WTC11 (cell line): ENCODE results near the gene ACSM3. TPM values are rescaled to one million over a fixed set of nuclear protein-coding genes. Genes with fewer than 3 reads are reported as not detected.

ENCODE experiments used
- ATAC-seq: fragments of 200-7000 bp; cut with Tn5 transposase; 2 replicates; pipeline ENCODE4 v1.10.0; 2021; ENCODE audit warnings: mild to moderate bottlenecking, moderate library complexity
- CTCF ChIA-PET: fragments of 300-600 bp; sonication (Branson Sonifier 250); formaldehyde crosslinking; loops from one replicate; lab custom pipeline; 2021; ENCODE audit warnings: antibody characterized with exemption; lab: Charles Lee
- POLR2A ChIA-PET: fragments of 350-600 bp; sonication (Branson Sonifier 250); formaldehyde crosslinking; loops from one replicate; lab custom pipeline; 2021; ENCODE audit warnings: antibody characterized with exemption; lab: Charles Lee
- DNase-seq: peaks from one replicate; pipeline ENCODE4 v3.0.0; 2021; ENCODE audit warnings: low spot score
- H3K27ac Mint-ChIP-seq: 2 replicates; pipeline ENCODE4 v1.8.0; 2021; ENCODE audit warnings: mixed read lengths
- H3K27me3 Mint-ChIP-seq: 2 replicates; pipeline ENCODE4 v1.8.0; 2021; ENCODE audit warnings: low read depth, mild to moderate bottlenecking, moderate library complexity, mixed read lengths
- H3K36me3 Mint-ChIP-seq: 2 replicates; pipeline ENCODE4 v1.8.0; 2021; ENCODE audit warnings: mixed read lengths
- H3K4me1 Mint-ChIP-seq: 2 replicates; pipeline ENCODE4 v1.8.0; 2022; ENCODE audit warnings: mixed read lengths
- H3K4me3 Mint-ChIP-seq: 2 replicates; pipeline ENCODE4 v1.8.0; 2021; ENCODE audit warnings: mild to moderate bottlenecking, moderate library complexity, mixed read lengths
- H3K9me3 Mint-ChIP-seq: 2 replicates; pipeline ENCODE4 v1.8.0; 2021; ENCODE audit warnings: mixed read lengths
- CREB1 ChIP-seq: sonication (generic); formaldehyde crosslinking; IDR thresholded peaks from 2 replicates; pipeline ENCODE4 v1.8.0; 2023; ENCODE audit warnings: mild to moderate bottlenecking, missing genetic modification reagents
- FOXK1 ChIP-seq: sonication (generic); formaldehyde crosslinking; IDR thresholded peaks from 2 replicates; pipeline ENCODE4 v1.8.0; 2022; ENCODE audit warnings: mild to moderate bottlenecking, moderate library complexity, missing genetic modification reagents
- FOXP1 ChIP-seq: sonication (generic); formaldehyde crosslinking; IDR thresholded peaks from 2 replicates; pipeline ENCODE4 v1.8.0; 2022; ENCODE audit warnings: missing genetic modification reagents, mild to moderate bottlenecking, moderate library complexity, borderline replicate concordance
- FOXP4 ChIP-seq: sonication (generic); formaldehyde crosslinking; IDR thresholded peaks from 2 replicates; pipeline ENCODE4 v1.8.0; 2022; ENCODE audit warnings: mild to moderate bottlenecking, missing genetic modification reagents
- GABPB1 ChIP-seq: sonication (generic); formaldehyde crosslinking; IDR thresholded peaks from 2 replicates; pipeline ENCODE4 v1.8.1; 2023; ENCODE audit warnings: mild to moderate bottlenecking, missing genetic modification reagents
- HMGA2 ChIP-seq: fragments of 250-450 bp; sonication (Bioruptor Pico); IDR thresholded peaks from 2 replicates; pipeline ENCODE4 v1.4.0; 2021; ENCODE audit warnings: mild to moderate bottlenecking, moderate library complexity
- IRF1 ChIP-seq: sonication (generic); formaldehyde crosslinking; IDR thresholded peaks from 2 replicates; pipeline ENCODE4 v1.8.0; 2023; ENCODE audit warnings: missing genetic modification reagents
- NFATC4 ChIP-seq: fragments of 250-450 bp; sonication (Bioruptor Pico); IDR thresholded peaks from 2 replicates; pipeline ENCODE4 v1.9.0; 2021; ENCODE audit warnings: mild to moderate bottlenecking
- NR1H2 ChIP-seq: sonication (generic); formaldehyde crosslinking; IDR thresholded peaks from 2 replicates; pipeline ENCODE4 v1.9.0; 2021; ENCODE audit warnings: mild to moderate bottlenecking, moderate library complexity, missing genetic modification reagents
- NR3C1 ChIP-seq: sonication (generic); formaldehyde crosslinking; conservative IDR thresholded peaks from 2 replicates; pipeline ENCODE4 v1.8.1; 2023; ENCODE audit warnings: low read depth, mild to moderate bottlenecking, missing genetic modification reagents
- PRDM15 ChIP-seq: sonication (generic); formaldehyde crosslinking; IDR thresholded peaks from 2 replicates; pipeline ENCODE4 v1.8.0; 2022; ENCODE audit warnings: missing genetic modification reagents
- PRRX2 ChIP-seq: fragments of 250-450 bp; sonication (Bioruptor Pico); IDR thresholded peaks from 2 replicates; pipeline ENCODE4 v1.8.0; 2021; ENCODE audit warnings: mild to moderate bottlenecking
- SOX15 ChIP-seq: fragments of 250-450 bp; sonication (Bioruptor Pico); IDR thresholded peaks from 2 replicates; pipeline ENCODE4 v1.9.0; 2021; ENCODE audit warnings: mild to moderate bottlenecking
- TCF7 ChIP-seq: sonication (generic); formaldehyde crosslinking; IDR thresholded peaks from 2 replicates; pipeline ENCODE4 v1.8.0; 2022; ENCODE audit warnings: mild to moderate bottlenecking, low read depth, missing genetic modification reagents, moderate library complexity
- ZNF219 ChIP-seq: sonication (generic); formaldehyde crosslinking; IDR thresholded peaks from 2 replicates; pipeline ENCODE4 v1.8.0; 2023; ENCODE audit warnings: missing genetic modification reagents, mild to moderate bottlenecking, borderline replicate concordance
- ZNF532 ChIP-seq: fragments of 250-450 bp; sonication (Bioruptor Pico); IDR thresholded peaks from 2 replicates; pipeline ENCODE4 v1.9.0; 2021; ENCODE audit warnings: mild to moderate bottlenecking, borderline replicate concordance
- total RNA-seq: library from RNA; stranded (reverse); gene quantifications from 3 replicates; pipeline ENCODE4 v1.2.3, GENCODE V29; 2021

ACSM3 gene
- total RNA-seq, 1 experiment from 2014 or later, result 5.0 TPM

GRCh38 chr16:20807862-20808261 is 44.0 kb downstream of the ACSM3 start:
- ATAC-seq (no peak), DNase-seq (no peak)
- peak overlapping the region; percentile 97 for H3K4me3 Mint-ChIP-seq
- no peak for TF ChIP-seq GABPB1 (CRISPR knock-in tag)
- TF ChIP-seq NR1H2 (CRISPR knock-in tag), result no peak
- TF ChIP-seq PRDM15 (CRISPR knock-in tag), result no peak
- TF ChIP-seq PRRX2 (CRISPR knock-in tag), result no peak
- TF ChIP-seq NR3C1, result no peak
- TF ChIP-seq ZNF219 (CRISPR knock-in tag), result no peak
- no peak for TF ChIP-seq FOXK1 (CRISPR knock-in tag)
- no peak for TF ChIP-seq NFATC4 (CRISPR knock-in tag)
- no peak for TF ChIP-seq HMGA2 (CRISPR knock-in tag)
- no peak for TF ChIP-seq CREB1 (CRISPR knock-in tag)
- no peak for TF ChIP-seq IRF1
- TF ChIP-seq TCF7 (CRISPR knock-in tag), result no peak
- no peak for TF ChIP-seq FOXP1
- no peak for TF ChIP-seq ZNF532 (CRISPR knock-in tag)
- TF ChIP-seq SOX15 (CRISPR knock-in tag), result no peak
- no peak for TF ChIP-seq FOXP4
- no peaks in the 10 kb centered on the region for H3K9me3 Mint-ChIP-seq
- H3K4me1 Mint-ChIP-seq, result peaks cover 15% of the 10 kb centered on the region
- H3K27me3 Mint-ChIP-seq, result no peaks in the 10 kb centered on the region; the same call in 1 of the 2 replicates
- H3K27ac Mint-ChIP-seq, result peak overlapping the region; percentile 78; the same call in 1 of the 2 replicates
- H3K36me3 Mint-ChIP-seq, result no peaks in the 10 kb centered on the region
- CTCF ChIA-PET, result interaction anchor here (0.7 kb wide), 1 partner anchor 45 kb away, joined by 3 read pairs; no protein-coding TSS in a partner anchor
- POLR2A ChIA-PET, result interaction anchor here (1.1 kb wide), 1 partner anchor 273 kb away, joined by 3 read pairs; no protein-coding TSS in a partner anchor
